DND-41 (cell line): ENCODE data around the gene MARVELD2.

Source experiments
- ATAC-seq: fragments of 200-7000 bp; cut with Tn5 transposase; 3 replicates; pipeline ENCODE4 v1.9.1; 2021; ENCODE audit warnings: low read depth; ENCODE audit not compliant: insufficient read depth
- DNase-seq: peaks from one replicate; pipeline ENCODE4 v3.0.0-alpha.2; 2020
- H2AFZ ChIP-seq: 2 replicates; pipeline ENCODE4 v1.6.0; 2012; ENCODE audit warnings: low read depth, low read length
- H3K27ac ChIP-seq: 2 replicates; pipeline ENCODE4 v1.5.1; 2012; ENCODE audit warnings: low read length, inconsistent platforms
- H3K27me3 ChIP-seq: fragments of 200-600 bp; sonication (generic); 2 replicates; pipeline ENCODE4 v1.6.0; 2012; ENCODE audit warnings: low read length, mild to moderate bottlenecking, inconsistent platforms; ENCODE audit not compliant: insufficient read depth, poor library complexity
- H3K36me3 ChIP-seq: 2 replicates; pipeline ENCODE4 v1.5.1; 2012; ENCODE audit warnings: low read length, inconsistent platforms; ENCODE audit not compliant: insufficient read depth
- H3K4me1 ChIP-seq: 2 replicates; pipeline ENCODE4 v1.5.1; 2012; ENCODE audit warnings: mild to moderate bottlenecking, low read length; ENCODE audit not compliant: insufficient read depth
- H3K4me2 ChIP-seq: 2 replicates; pipeline ENCODE4 v1.6.0; 2012; ENCODE audit warnings: mild to moderate bottlenecking, moderate library complexity, low read length, inconsistent platforms; ENCODE audit not compliant: insufficient read depth
- H3K4me3 ChIP-seq, 2 experiments: fragments of 200-600 bp in 1 of 2; shearing (Covaris generic) in 1 of 2; 2 replicates each; pipeline ENCODE4 v1.5.1; 2012 to 2016; ENCODE audit warnings: inconsistent platforms in 2 of 2, low read length in 2 of 2, mild to moderate bottlenecking in 2 of 2, low read depth in 1 of 2, moderate library complexity in 1 of 2
- H3K79me2 ChIP-seq: 2 replicates; pipeline ENCODE4 v1.6.0; 2012; ENCODE audit warnings: low read length, inconsistent platforms; ENCODE audit not compliant: insufficient read depth
- H3K9ac ChIP-seq: 2 replicates; pipeline ENCODE4 v1.6.0; 2012; ENCODE audit warnings: low read depth, mild to moderate bottlenecking, inconsistent platforms, low read length, moderate library complexity
- H3K9me3 ChIP-seq: 2 replicates; pipeline ENCODE4 v1.5.1; 2012; ENCODE audit warnings: low read length, moderate library complexity, mild to moderate bottlenecking, inconsistent platforms; ENCODE audit not compliant: insufficient read depth, severe bottlenecking
- H4K20me1 ChIP-seq: 2 replicates; pipeline ENCODE4 v1.6.0; 2012; ENCODE audit warnings: low read length; ENCODE audit not compliant: insufficient read depth
- EZH2 ChIP-seq: IDR thresholded peaks from 3 replicates; pipeline ENCODE4 v1.6.1; 2012; ENCODE audit warnings: borderline replicate concordance, low read depth, mild to moderate bottlenecking, moderate library complexity, low read length, inconsistent platforms; ENCODE audit not compliant: severe bottlenecking
- TF ChIP-seq, protein P1 (sequence below): IDR thresholded peaks from 2 replicates; pipeline ENCODE4 v1.5.1; 2012; ENCODE audit warnings: borderline replicate concordance, low read length, moderate library complexity, mild to moderate bottlenecking; ENCODE audit not compliant: poor library complexity, severe bottlenecking; ENCODE audit errors: extremely low read depth

MARVELD2 gene

DNA sequence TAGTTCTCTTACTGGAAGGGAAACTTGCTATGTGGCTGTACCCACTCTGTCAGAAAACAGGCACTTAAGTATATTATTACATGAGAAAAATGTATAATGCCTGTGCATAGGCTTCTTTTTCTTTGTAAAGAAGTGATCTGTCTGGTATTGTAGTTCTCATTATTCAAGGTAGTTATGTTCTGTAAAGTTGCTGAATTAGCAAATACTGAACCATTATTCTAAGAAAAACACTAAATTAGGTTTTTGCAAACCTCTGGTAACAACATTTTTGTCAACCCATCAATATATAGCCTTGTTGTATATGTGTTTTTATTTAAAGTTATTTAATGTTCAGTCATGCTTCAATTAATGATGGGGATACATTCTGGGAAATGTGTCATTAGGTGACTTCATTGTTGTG lies 36.5 kb upstream of the MARVELD2 start:
- ATAC-seq (no peak), DNase-seq (no peak)
- H4K20me1 ChIP-seq: no peaks in the 10 kb centered on the region
- peaks cover under 1% of the 10 kb centered on the region; the same call in 1 of the 2 replicates for H3K79me2 ChIP-seq
- H3K9me3 ChIP-seq: no peaks in the 10 kb centered on the region
- no peaks in the 10 kb centered on the region for H3K27me3 ChIP-seq
- H3K4me3 ChIP-seq: no peak overlapping the region
- H3K27ac ChIP-seq: no peak overlapping the region
- H3K4me1 ChIP-seq: no peaks in the 10 kb centered on the region
- no peak overlapping the region for H3K4me2 ChIP-seq
- no peak overlapping the region for H2AFZ ChIP-seq
- no peak overlapping the region for H3K9ac ChIP-seq
- TF ChIP-seq, protein P1, sequence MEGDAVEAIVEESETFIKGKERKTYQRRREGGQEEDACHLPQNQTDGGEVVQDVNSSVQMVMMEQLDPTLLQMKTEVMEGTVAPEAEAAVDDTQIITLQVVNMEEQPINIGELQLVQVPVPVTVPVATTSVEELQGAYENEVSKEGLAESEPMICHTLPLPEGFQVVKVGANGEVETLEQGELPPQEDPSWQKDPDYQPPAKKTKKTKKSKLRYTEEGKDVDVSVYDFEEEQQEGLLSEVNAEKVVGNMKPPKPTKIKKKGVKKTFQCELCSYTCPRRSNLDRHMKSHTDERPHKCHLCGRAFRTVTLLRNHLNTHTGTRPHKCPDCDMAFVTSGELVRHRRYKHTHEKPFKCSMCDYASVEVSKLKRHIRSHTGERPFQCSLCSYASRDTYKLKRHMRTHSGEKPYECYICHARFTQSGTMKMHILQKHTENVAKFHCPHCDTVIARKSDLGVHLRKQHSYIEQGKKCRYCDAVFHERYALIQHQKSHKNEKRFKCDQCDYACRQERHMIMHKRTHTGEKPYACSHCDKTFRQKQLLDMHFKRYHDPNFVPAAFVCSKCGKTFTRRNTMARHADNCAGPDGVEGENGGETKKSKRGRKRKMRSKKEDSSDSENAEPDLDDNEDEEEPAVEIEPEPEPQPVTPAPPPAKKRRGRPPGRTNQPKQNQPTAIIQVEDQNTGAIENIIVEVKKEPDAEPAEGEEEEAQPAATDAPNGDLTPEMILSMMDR: no peak
- no peak for TF ChIP-seq EZH2
- H3K36me3 ChIP-seq: peaks cover 54% of the 10 kb centered on the region

DNA sequence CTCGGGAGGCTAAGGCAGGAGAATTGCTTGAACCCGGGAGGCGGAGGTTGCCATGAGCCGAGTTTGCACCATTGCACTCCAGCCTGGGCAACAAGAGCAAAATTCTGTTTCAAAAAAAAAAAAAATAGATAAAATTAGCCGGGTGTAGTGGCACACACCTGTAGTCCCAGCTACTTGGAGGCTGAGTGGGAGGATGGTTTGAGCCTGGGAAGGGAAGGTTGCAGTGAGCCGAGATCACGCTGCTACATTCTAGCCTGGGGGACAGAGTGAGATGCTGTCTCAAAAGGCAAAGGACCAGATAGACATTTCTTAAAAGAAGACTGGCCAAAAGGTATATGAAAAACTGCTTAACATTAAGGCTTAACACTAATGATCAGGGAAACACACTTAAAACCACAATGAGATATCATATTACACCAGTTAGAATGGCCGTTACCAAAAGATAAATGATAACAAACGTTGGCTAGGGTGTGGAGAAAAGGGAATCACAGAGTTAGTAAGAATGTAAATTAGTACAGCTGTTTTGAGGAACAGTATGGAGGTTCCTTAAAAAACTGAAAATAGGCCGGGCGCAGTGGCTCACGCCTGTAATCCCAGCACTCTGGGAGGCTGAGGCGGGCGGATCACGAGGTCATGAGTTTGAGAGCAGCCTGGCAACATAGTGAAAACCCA lies 10.1 kb upstream of the MARVELD2 start:
- TF ChIP-seq, protein P1: no peak
- H3K27me3 ChIP-seq: no peaks in the 10 kb centered on the region
- no peak overlapping the region for H3K9ac ChIP-seq
- peaks cover 51% of the 10 kb centered on the region; the same call in 1 of the 2 replicates for H3K36me3 ChIP-seq
- H3K9me3 ChIP-seq: no peaks in the 10 kb centered on the region
- H3K4me1 ChIP-seq: no peaks in the 10 kb centered on the region
- H2AFZ ChIP-seq: no peak overlapping the region
- H3K4me3 ChIP-seq: no peak overlapping the region
- DNase-seq (no peak), ATAC-seq (no peak)
- no peak overlapping the region for H3K4me2 ChIP-seq
- no peaks in the 10 kb centered on the region for H4K20me1 ChIP-seq
- H3K27ac ChIP-seq: no peak overlapping the region
- no peaks in the 10 kb centered on the region for H3K79me2 ChIP-seq

- Histone ChIP-seq H3K4me2 (no peak overlapping the region), H3K4me3 (no peak overlapping the region), H4K20me1 (no peaks in the 10 kb centered on the region), H3K36me3 (peaks cover 32% of the 10 kb centered on the region), H3K9ac (no peak overlapping the region), H3K4me1 (no peaks in the 10 kb centered on the region), H3K9me3 (no peaks in the 10 kb centered on the region), H3K79me2 (no peaks in the 10 kb centered on the region), H3K27me3 (no peaks in the 10 kb centered on the region), H2AFZ (no peak overlapping the region), H3K27ac (no peak overlapping the region)
- DNase-seq: no peak
- TF ChIP-seq, protein P1: no peak
- TF ChIP-seq EZH2: no peak
- no peak for ATAC-seq
Observed at GRCh38 chr5:69415584-69415958, 655 bp downstream of the MARVELD2 start.
